Measurements from ENCODE around the gene ZNF212. TPM values are rescaled to one million over a fixed set of nuclear protein-coding genes. Genes with fewer than 3 reads are reported as not detected.

ZNF212 gene
- total RNA-seq, 1 experiment from 2014 or later = 9.7 TPM

- no peak overlapping the region for H3K4me2 ChIP-seq (ENCODE audit: low read length)
- H3K27ac ChIP-seq (ENCODE audit: low read length) = no peak overlapping the region
- no peaks in the 10 kb centered on the region for H3K9me3 ChIP-seq (ENCODE audit: low read length)
- DNase-seq = no peak
- no peak overlapping the region for H3K4me3 ChIP-seq (ENCODE audit: low read length)
- H3K9me2 ChIP-seq (replicated peaks; ENCODE audit: low read length) = no peaks in the 10 kb centered on the region
- H3K27me3 ChIP-seq (ENCODE audit: low read length) = no peaks in the 10 kb centered on the region
- TF ChIP-seq EZH2phosphoT487 (IDR thresholded peaks at IDR 0.05; ENCODE audit: borderline replicate concordance, low read length) (no peak), CTCF (conservative IDR thresholded peaks at IDR 0.05; ENCODE audit: low read depth, low read length) (no peak), EZH2 (IDR thresholded peaks at IDR 0.05; ENCODE audit: low read length, unreplicated experiment) (no peak)
- no peaks in the 10 kb centered on the region for H4K20me1 ChIP-seq (ENCODE audit: low read length)
- ChIA-PET POLR2A (ENCODE audit: unreplicated experiment) (no interaction called here), CTCF (no interaction called here)
- BruUV-seq (replicated peaks) = no TSS peak
- H3K79me2 ChIP-seq (ENCODE audit: low read length) = no peaks in the 10 kb centered on the region
- H3K4me1 ChIP-seq (ENCODE audit: insufficient read depth, low read length) = 0 out of 2 replicates have a peak, but pooled peaks cover 4% of the 10 kb centered on the region
- H3K9ac ChIP-seq (ENCODE audit: low read length) = no peak overlapping the region
- no peak for ATAC-seq
- H2AFZ ChIP-seq (ENCODE audit: low read length) = no peak overlapping the region
- H3F3A ChIP-seq (ENCODE audit: low read length, unreplicated experiment) = no peaks in the 10 kb centered on the region
- intact Hi-C loops (cut with micrococcal nuclease) = no loop called here
- H3K36me3 ChIP-seq (ENCODE audit: low read depth, low read length) = peaks cover 40% of the 10 kb centered on the region
Observed at GRCh38 chr7:149217570-149217969, 21.9 kb upstream of the ZNF212 start.

GRCh38 chr7:149218469-149219420, 20.7 kb upstream of the ZNF212 start:
- no peak overlapping the region for H2AFZ ChIP-seq (ENCODE audit: low read length)
- H3K36me3 ChIP-seq (ENCODE audit: low read depth, low read length) = peaks cover 31% of the 10 kb centered on the region
- H3K9me3 ChIP-seq (ENCODE audit: low read length) = no peaks in the 10 kb centered on the region
- ChIA-PET CTCF (no interaction called here), POLR2A (ENCODE audit: unreplicated experiment) (no interaction called here)
- no peak for ATAC-seq
- 0 out of 2 replicates have a peak, but pooled peaks cover 4% of the 10 kb centered on the region for H3K4me1 ChIP-seq (ENCODE audit: insufficient read depth, low read length)
- no peaks in the 10 kb centered on the region for H3K9me2 ChIP-seq (replicated peaks; ENCODE audit: low read length)
- no peak overlapping the region for H3K4me3 ChIP-seq (ENCODE audit: low read length)
- BruUV-seq (replicated peaks) = no TSS peak
- H3K9ac ChIP-seq (ENCODE audit: low read length) = no peak overlapping the region
- H3K27ac ChIP-seq (ENCODE audit: low read length) = no peak overlapping the region
- no peak for DNase-seq
- no peaks in the 10 kb centered on the region for H3K27me3 ChIP-seq (ENCODE audit: low read length)
- no peaks in the 10 kb centered on the region for H3F3A ChIP-seq (ENCODE audit: low read length, unreplicated experiment)
- no peaks in the 10 kb centered on the region for H3K79me2 ChIP-seq (ENCODE audit: low read length)
- intact Hi-C loops (cut with micrococcal nuclease) = no loop called here
- no peaks in the 10 kb centered on the region for H4K20me1 ChIP-seq (ENCODE audit: low read length)
- no peak for TF ChIP-seq CTCF (conservative IDR thresholded peaks at IDR 0.05; ENCODE audit: low read depth, low read length)
- no peak for TF ChIP-seq EZH2phosphoT487 (IDR thresholded peaks at IDR 0.05; ENCODE audit: borderline replicate concordance, low read length)
- TF ChIP-seq EZH2 (IDR thresholded peaks at IDR 0.05; ENCODE audit: low read length, unreplicated experiment) = no peak
- H3K4me2 ChIP-seq (ENCODE audit: low read length) = no peak overlapping the region

DNA sequence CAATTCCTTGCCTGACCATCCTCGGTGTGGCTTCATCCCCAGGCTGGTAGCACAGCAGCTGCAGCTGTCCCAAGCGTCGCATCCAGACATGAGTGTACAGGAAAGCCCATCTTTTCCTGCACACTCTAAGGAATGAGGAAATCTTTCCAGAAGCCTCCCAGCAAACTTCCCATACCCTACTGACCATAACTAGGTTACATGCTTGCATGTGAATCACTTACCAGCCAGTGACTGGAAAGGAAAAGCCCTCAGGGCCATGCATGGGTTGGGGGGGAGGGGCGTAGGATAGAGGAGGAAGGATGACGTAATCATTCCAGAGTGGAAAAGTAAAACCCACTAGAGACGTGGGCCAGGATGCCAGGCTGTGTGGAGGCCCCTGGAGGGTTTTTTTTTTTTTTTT, 18.9 kb upstream of the ZNF212 start:
- Histone ChIP-seq H2AFZ (ENCODE audit: low read length) (no peak overlapping the region), H3K9me3 (ENCODE audit: low read length) (no peaks in the 10 kb centered on the region), H3K4me3 (ENCODE audit: low read length) (no peak overlapping the region), H3K79me2 (ENCODE audit: low read length) (no peaks in the 10 kb centered on the region), H3K36me3 (ENCODE audit: low read depth, low read length) (peaks cover 29% of the 10 kb centered on the region), H4K20me1 (ENCODE audit: low read length) (no peaks in the 10 kb centered on the region), H3K9me2 (replicated peaks; ENCODE audit: low read length) (no peaks in the 10 kb centered on the region), H3F3A (ENCODE audit: low read length, unreplicated experiment) (no peaks in the 10 kb centered on the region), H3K27me3 (ENCODE audit: low read length) (no peaks in the 10 kb centered on the region), H3K27ac (ENCODE audit: low read length) (peak overlapping the region; percentile 26; the same call in 1 of the 2 replicates), H3K9ac (ENCODE audit: low read length) (no peak overlapping the region), H3K4me2 (ENCODE audit: low read length) (no peak overlapping the region), H3K4me1 (ENCODE audit: insufficient read depth, low read length) (0 out of 2 replicates have a peak, but pooled peaks cover 4% of the 10 kb centered on the region)
- POLR2A ChIA-PET (ENCODE audit: unreplicated experiment) = no interaction called here
- peak; percentile 53 for DNase-seq
- ATAC-seq = peak; percentile 39
- CTCF ChIA-PET = no interaction called here
- BruUV-seq (replicated peaks) = no TSS peak
- intact Hi-C loops (cut with micrococcal nuclease) = no loop called here
- TF ChIP-seq CTCF (conservative IDR thresholded peaks at IDR 0.05; ENCODE audit: low read depth, low read length) = no peak

Measured in PC-3 (cell line).